Mesendoderm (in vitro differentiated cells): Measurements from ENCODE around the gene HPN.
"Not testable (repeated sequence)": the region's sequence is repeated elsewhere in the genome, so short reads cannot be mapped to it uniquely, and the experiment has no call there.

ENCODE experiments used
- DNase-seq: peaks from one replicate; pipeline ENCODE4 v3.0.0; 2013
- H2AK5ac ChIP-seq: 2 replicates; pipeline ENCODE4 v1.6.1; 2013; ENCODE audit warnings: low read length, inconsistent platforms
- H2BK120ac ChIP-seq: 2 replicates; pipeline ENCODE4 v1.6.1; 2013; ENCODE audit warnings: low read depth, mild to moderate bottlenecking, low read length, moderate library complexity, mixed read lengths
- H2BK15ac ChIP-seq: replicated peaks from 2 replicates; pipeline ENCODE4 v1.6.1; 2013; ENCODE audit warnings: low read depth, mild to moderate bottlenecking, moderate library complexity
- H2BK5ac ChIP-seq: 2 replicates; pipeline ENCODE4 v1.6.1; 2013; ENCODE audit warnings: low read length, inconsistent platforms
- H3K18ac ChIP-seq: 2 replicates; pipeline ENCODE4 v1.6.1; 2013; ENCODE audit warnings: mild to moderate bottlenecking, low read length, mixed read lengths
- H3K23ac ChIP-seq: one replicate; pipeline ENCODE4 v1.6.1; 2013; ENCODE audit warnings: low read length
- H3K27ac ChIP-seq: 2 replicates; pipeline ENCODE4 v1.5.1; 2013; ENCODE audit warnings: low read depth, mild to moderate bottlenecking, inconsistent platforms, low read length, moderate library complexity
- H3K27me3 ChIP-seq: 2 replicates; pipeline ENCODE4 v1.6.1; 2013; ENCODE audit warnings: low read length, control low read depth, mild to moderate bottlenecking, inconsistent platforms; ENCODE audit not compliant: insufficient read depth, poor library complexity
- H3K36me3 ChIP-seq: 2 replicates; pipeline ENCODE4 v1.6.1; 2013; ENCODE audit warnings: low read length, inconsistent platforms; ENCODE audit not compliant: control insufficient read depth, insufficient read depth
- H3K4ac ChIP-seq: one replicate; pipeline ENCODE4 v1.6.1; 2013; ENCODE audit warnings: low read depth, mild to moderate bottlenecking, low read length, moderate library complexity
- H3K4me1 ChIP-seq: 2 replicates; pipeline ENCODE4 v1.6.1; 2013; ENCODE audit warnings: low read depth, low read length, inconsistent platforms; ENCODE audit not compliant: control insufficient read depth
- H3K4me2 ChIP-seq: 2 replicates; pipeline ENCODE4 v1.6.1; 2013; ENCODE audit warnings: low read length
- H3K4me3 ChIP-seq: 2 replicates; pipeline ENCODE4 v1.5.1; 2013; ENCODE audit warnings: mild to moderate bottlenecking, low read length
- H3K56ac ChIP-seq: one replicate; pipeline ENCODE4 v1.6.1; 2013; ENCODE audit warnings: low read length
- H3K79me1 ChIP-seq: 2 replicates; pipeline ENCODE4 v1.6.1; 2013; ENCODE audit warnings: low read length, inconsistent platforms
- H3K79me2 ChIP-seq: 2 replicates; pipeline ENCODE4 v1.6.1; 2013; ENCODE audit warnings: mild to moderate bottlenecking, low read length; ENCODE audit not compliant: control insufficient read depth, insufficient read depth
- H3K9ac ChIP-seq: 2 replicates; pipeline ENCODE4 v1.6.1; 2013; ENCODE audit warnings: low read length, inconsistent platforms
- H4K5ac ChIP-seq: one replicate; pipeline ENCODE4 v1.6.1; 2013; ENCODE audit warnings: low read length
- H4K8ac ChIP-seq: one replicate; pipeline ENCODE4 v1.6.1; 2013; ENCODE audit warnings: low read depth, mild to moderate bottlenecking, control low read depth, low read length, moderate library complexity
- WGBS: extraction: QIAGEN DNeasy Blood & Tissue Kit; methylation state at CpG from one replicate; pipeline ENCODE4 v1.1.7; 2013; ENCODE audit warnings: low lambda C conversion rate, missing lambda C conversion rate; ENCODE audit not compliant: insufficient coverage; ENCODE audit errors: extremely low coverage; 5-methylcytosine and 5-hydroxymethylcytosine counted together

The HPN gene

GRCh38 chr19:35011091-35011689 lies 30.3 kb upstream of the HPN start:
- H2BK120ac ChIP-seq: no peak overlapping the region
- no peak overlapping the region for H4K8ac ChIP-seq
- no peaks in the 10 kb centered on the region for H3K4me1 ChIP-seq
- H3K27ac ChIP-seq: no peak overlapping the region
- no peak overlapping the region for H3K4me3 ChIP-seq
- no peak for DNase-seq
- peaks cover 14% of the 10 kb centered on the region for H3K79me1 ChIP-seq
- no CpG with 5 or more reads among the region's 13 CpGs for WGBS
- H2BK15ac ChIP-seq: no peak overlapping the region
- no peak overlapping the region for H3K18ac ChIP-seq
- peaks cover 25% of the 10 kb centered on the region for H3K36me3 ChIP-seq
- H3K9ac ChIP-seq: no peak overlapping the region
- H3K27me3 ChIP-seq: no peaks in the 10 kb centered on the region
- no peak overlapping the region for H3K4ac ChIP-seq
- no peak overlapping the region for H3K23ac ChIP-seq
- no peak overlapping the region for H2BK5ac ChIP-seq
- H3K79me2 ChIP-seq: peaks cover 8% of the 10 kb centered on the region
- H3K56ac ChIP-seq: no peak overlapping the region
- no peak overlapping the region for H2AK5ac ChIP-seq
- H4K5ac ChIP-seq: no peak overlapping the region
- no peak overlapping the region for H3K4me2 ChIP-seq

- DNase-seq: no peak
- Histone ChIP-seq H2AK5ac (no peak overlapping the region), H3K27me3 (no peaks in the 10 kb centered on the region)
These were observed 29.5 kb upstream of the HPN start for GRCh38 chr19:35011737-35012682.

GRCh38 chr19:35013041-35013819 lies 28.3 kb upstream of the HPN start:
- Histone ChIP-seq H3K27me3 (no peaks in the 10 kb centered on the region), H3K27ac (no peak overlapping the region), H3K4me2 (no peak overlapping the region), H3K4me1 (no peaks in the 10 kb centered on the region), H3K79me2 (no peaks in the 10 kb centered on the region), H4K8ac (no peak overlapping the region), H2BK5ac (no peak overlapping the region), H3K56ac (peak overlapping the region; percentile 10), H3K4me3 (no peak overlapping the region), H3K23ac (no peak overlapping the region), H2BK120ac (no peak overlapping the region), H2BK15ac (no peak overlapping the region), H4K5ac (no peak overlapping the region), H2AK5ac (no peak overlapping the region), H3K4ac (no peak overlapping the region), H3K79me1 (peaks cover 6% of the 10 kb centered on the region), H3K9ac (no peak overlapping the region), H3K36me3 (peaks cover 26% of the 10 kb centered on the region), H3K18ac (no peak overlapping the region)
- WGBS: no CpG with 5 or more reads among the region's 32 CpGs
- DNase-seq: peak; percentile 81

More at GRCh38 chr19:35011737-35012682, 29.5 kb upstream of the HPN start:
- WGBS: no CpG with 5 or more reads among the region's 18 CpGs
- Histone ChIP-seq H3K56ac (no peak overlapping the region), H3K9ac (no peak overlapping the region), H3K79me1 (peaks cover 6% of the 10 kb centered on the region), H3K36me3 (peaks cover 22% of the 10 kb centered on the region), H3K4me2 (no peak overlapping the region), H3K79me2 (peaks cover under 1% of the 10 kb centered on the region), H2BK15ac (no peak overlapping the region), H3K4me1 (no peaks in the 10 kb centered on the region), H3K18ac (no peak overlapping the region), H2BK5ac (no peak overlapping the region), H3K4ac (no peak overlapping the region), H3K4me3 (no peak overlapping the region), H4K5ac (no peak overlapping the region), H3K23ac (no peak overlapping the region), H3K27ac (no peak overlapping the region), H2BK120ac (no peak overlapping the region), H4K8ac (no peak overlapping the region)

GRCh38 chr19:35013820-35014754 lies 27.4 kb upstream of the HPN start:
- no peak for DNase-seq
- H3K4ac ChIP-seq: no peak overlapping the region
- H2BK15ac ChIP-seq: no peak overlapping the region
- peaks cover 29% of the 10 kb centered on the region for H3K36me3 ChIP-seq
- H3K79me1 ChIP-seq: peaks cover 6% of the 10 kb centered on the region
- no peaks in the 10 kb centered on the region for H3K27me3 ChIP-seq
- H2BK120ac ChIP-seq: no peak overlapping the region
- no peak overlapping the region for H3K4me3 ChIP-seq
- H4K5ac ChIP-seq: no peak overlapping the region
- H3K27ac ChIP-seq: no peak overlapping the region
- no peak overlapping the region for H2BK5ac ChIP-seq
- WGBS: no CpG with 5 or more reads among the region's 23 CpGs
- H3K79me2 ChIP-seq: no peaks in the 10 kb centered on the region
- H3K4me2 ChIP-seq: no peak overlapping the region
- no peak overlapping the region for H2AK5ac ChIP-seq
- H3K56ac ChIP-seq: no peak overlapping the region
- H4K8ac ChIP-seq: no peak overlapping the region
- no peak overlapping the region for H3K23ac ChIP-seq
- no peak overlapping the region for H3K9ac ChIP-seq
- no peak overlapping the region for H3K18ac ChIP-seq
- no peaks in the 10 kb centered on the region for H3K4me1 ChIP-seq

GRCh38 chr19:35014774-35015173 lies 26.7 kb upstream of the HPN start:
- not testable (repeated sequence) for DNase-seq

More at GRCh38 chr19:35014774-35015173, 26.7 kb upstream of the HPN start:
- H2BK120ac ChIP-seq, H3K4me3 ChIP-seq, H3K27me3 ChIP-seq, H3K9ac ChIP-seq, H3K79me2 ChIP-seq, H3K23ac ChIP-seq, H3K4me2 ChIP-seq, H4K5ac ChIP-seq, H2AK5ac ChIP-seq, H3K79me1 ChIP-seq, H3K27ac ChIP-seq, H3K4ac ChIP-seq, H3K18ac ChIP-seq, H3K4me1 ChIP-seq, H2BK5ac ChIP-seq, H3K56ac ChIP-seq, H2BK15ac ChIP-seq, H4K8ac ChIP-seq: not testable (repeated sequence)
- H3K36me3 ChIP-seq: peaks cover 30% of the 10 kb centered on the region
- no CpG with 5 or more reads among the region's 4 CpGs for WGBS
